Measurements from ENCODE around the gene FAM200C. TPM values are rescaled to one million over a fixed set of nuclear protein-coding genes. Genes with fewer than 3 reads are reported as not detected.
A peak's percentile ranks its signal among the peaks of the same experiment; 100 is the strongest.

FAM200C gene
- total RNA-seq, 4 donors from 2014 or later = 3.0 to 9.6 (median 5.8) TPM

- Histone ChIP-seq H3K4me3 (no peak overlapping the region), H3K4me1 (no peaks in the 10 kb centered on the region), H3K27ac (replicated peaks in 1 of 4) (no peak overlapping the region), H3K27me3 (peaks cover 0 to 4% (median 0%) of the 10 kb centered on the region in 4 donors), H3K9me3 (no peaks in the 10 kb centered on the region), H3K36me3 (no peaks in the 10 kb centered on the region)
- WGBS = 78% methylated on average over 1 of the region's 1 CpG
- no peak for DNase-seq (ENCODE audit: extremely low spot score)
- intact Hi-C loops (cut with DNase I) = no loop called here
- no peak for TF ChIP-seq CTCF (IDR thresholded peaks at IDR 0.05)
Observed at GRCh38 chr5:160445132-160445531, 45.3 kb upstream of the FAM200C start.

GRCh38 chr5:160444407-160444806, 44.6 kb upstream of the FAM200C start:
- H3K27me3 ChIP-seq = peaks cover 0 to 4% (median 0%) of the 10 kb centered on the region in 4 donors
- 77% methylated on average over 1 of the region's 1 CpG for WGBS
- H3K9me3 ChIP-seq = no peaks in the 10 kb centered on the region
- H3K4me3 ChIP-seq = no peak overlapping the region
- no peak for DNase-seq (ENCODE audit: extremely low spot score)
- H3K27ac ChIP-seq (replicated peaks in 1 of 4) = no peak overlapping the region
- intact Hi-C loops (cut with DNase I) = no loop called here
- no peaks in the 10 kb centered on the region for H3K36me3 ChIP-seq
- H3K4me1 ChIP-seq = no peaks in the 10 kb centered on the region
- TF ChIP-seq EP300 (IDR thresholded peaks at IDR 0.05) (no peak), CTCF (IDR thresholded peaks at IDR 0.05) (no peak), POLR2A (IDR thresholded peaks at IDR 0.05; ENCODE audit: low read depth) (no peak), POLR2AphosphoS5 (IDR thresholded peaks at IDR 0.05) (no peak)

GRCh38 chr5:160442824-160443431, 43.1 kb upstream of the FAM200C start:
- H3K36me3 ChIP-seq = no peaks in the 10 kb centered on the region
- no peaks in the 10 kb centered on the region for H3K9me3 ChIP-seq
- H3K27ac ChIP-seq (replicated peaks in 1 of 4) = no peak overlapping the region
- 70% methylated on average over 4 of the region's 4 CpGs for WGBS
- H3K4me1 ChIP-seq = peaks cover 7 to 12% (median 9%) of the 10 kb centered on the region in 4 donors
- no peak for DNase-seq (ENCODE audit: extremely low spot score)
- intact Hi-C loops (cut with DNase I) = no loop called here
- no peak overlapping the region for H3K4me3 ChIP-seq
- TF ChIP-seq EP300 (IDR thresholded peaks at IDR 0.05) (no peak), POLR2A (IDR thresholded peaks at IDR 0.05; ENCODE audit: low read depth) (no peak), CTCF (IDR thresholded peaks at IDR 0.05) (no peak), POLR2AphosphoS5 (IDR thresholded peaks at IDR 0.05) (no peak)
- peaks cover 0 to 4% (median 0%) of the 10 kb centered on the region in 4 donors for H3K27me3 ChIP-seq

- intact Hi-C loops (cut with DNase I) = no loop called here
- peaks cover 0 to 10% (median 0%) of the 10 kb centered on the region in 4 donors for H3K27me3 ChIP-seq
- no peak overlapping the region for H3K27ac ChIP-seq (replicated peaks in 1 of 4)
- TF ChIP-seq POLR2AphosphoS5 (IDR thresholded peaks at IDR 0.05) = no peak
- no peak for TF ChIP-seq POLR2A (IDR thresholded peaks at IDR 0.05; ENCODE audit: low read depth)
- TF ChIP-seq EP300 (IDR thresholded peaks at IDR 0.05) = no peak
- TF ChIP-seq CTCF (IDR thresholded peaks at IDR 0.05) = no peak
- H3K4me1 ChIP-seq = peaks cover 7 to 12% (median 9%) of the 10 kb centered on the region in 4 donors
- WGBS = 76% methylated on average over 1 of the region's 1 CpG
- DNase-seq (ENCODE audit: extremely low spot score) = no peak
- no peaks in the 10 kb centered on the region for H3K36me3 ChIP-seq
- no peak overlapping the region for H3K4me3 ChIP-seq
- H3K9me3 ChIP-seq = no peaks in the 10 kb centered on the region
Observed at GRCh38 chr5:160441311-160441781, 41.5 kb upstream of the FAM200C start.

GRCh38 chr5:160439205-160439600, 39.3 kb upstream of the FAM200C start:
- intact Hi-C loops (cut with DNase I) = no loop called here
- Histone ChIP-seq H3K9me3 (no peaks in the 10 kb centered on the region), H3K36me3 (no peaks in the 10 kb centered on the region), H3K4me3 (peak overlapping the region; percentile 45 to 60 (median 48)), H3K27me3 (peaks cover 0 to 22% (median 0%) of the 10 kb centered on the region in 4 donors), H3K27ac (replicated peaks in 1 of 4) (peak overlapping the region in 1 of 4 donors; percentile 42), H3K4me1 (peaks cover 7 to 12% (median 9%) of the 10 kb centered on the region in 4 donors)
- peak; percentile 97 for DNase-seq (ENCODE audit: extremely low spot score)
- TF ChIP-seq POLR2A (IDR thresholded peaks at IDR 0.05; ENCODE audit: low read depth) (no peak), EP300 (IDR thresholded peaks at IDR 0.05) (no peak), POLR2AphosphoS5 (IDR thresholded peaks at IDR 0.05) (peak in 1 of 2 donors; percentile 34), CTCF (IDR thresholded peaks at IDR 0.05) (peak; percentile 83 to 91 (median 90))
- 0% methylated on average over 8 of the region's 11 CpGs for WGBS

All from esophagus muscularis mucosa (tissue), 4 donors.